Measurements from ENCODE around the gene MBOAT2.
"Not testable (repeated sequence)": the region's sequence is repeated elsewhere in the genome, so short reads cannot be mapped to it uniquely, and the experiment has no call there.

MBOAT2 gene

GRCh38 chr2:8938384-8938783, 65.1 kb downstream of the MBOAT2 start:
- DNase-seq = no peak

GRCh38 chr2:8935982-8936381, 67.5 kb downstream of the MBOAT2 start:
- no peak for DNase-seq

GRCh38 chr2:8934338-8934737, 69.1 kb downstream of the MBOAT2 start:
- DNase-seq = no peak

GRCh38 chr2:8932702-8933101, 70.8 kb downstream of the MBOAT2 start:
- DNase-seq = no peak

DNA sequence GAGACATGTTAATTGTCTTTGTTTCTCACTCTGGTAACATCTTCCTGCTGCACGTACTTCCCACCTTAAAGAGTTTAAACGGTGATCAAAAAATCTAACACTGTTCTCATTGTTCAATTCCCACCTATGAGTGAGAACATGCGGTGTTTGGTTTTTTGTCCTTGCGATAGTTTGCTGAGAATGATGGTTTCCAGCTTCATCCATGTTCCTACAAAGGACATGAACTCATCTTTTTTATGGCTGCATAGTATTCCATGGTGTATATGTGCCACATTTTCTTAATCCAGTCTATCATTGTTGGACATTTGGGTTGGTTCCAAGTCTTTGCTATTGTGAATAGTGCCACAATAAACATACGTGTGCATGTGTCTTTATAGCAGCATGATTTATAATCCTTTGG, 73.3 kb downstream of the MBOAT2 start:
- DNase-seq = not testable (repeated sequence)

GRCh38 chr2:8929128-8929527, 74.4 kb downstream of the MBOAT2 start:
- no peak for DNase-seq

GRCh38 chr2:8927510-8928455, 75.7 kb downstream of the MBOAT2 start:
- DNase-seq = no peak

DNA sequence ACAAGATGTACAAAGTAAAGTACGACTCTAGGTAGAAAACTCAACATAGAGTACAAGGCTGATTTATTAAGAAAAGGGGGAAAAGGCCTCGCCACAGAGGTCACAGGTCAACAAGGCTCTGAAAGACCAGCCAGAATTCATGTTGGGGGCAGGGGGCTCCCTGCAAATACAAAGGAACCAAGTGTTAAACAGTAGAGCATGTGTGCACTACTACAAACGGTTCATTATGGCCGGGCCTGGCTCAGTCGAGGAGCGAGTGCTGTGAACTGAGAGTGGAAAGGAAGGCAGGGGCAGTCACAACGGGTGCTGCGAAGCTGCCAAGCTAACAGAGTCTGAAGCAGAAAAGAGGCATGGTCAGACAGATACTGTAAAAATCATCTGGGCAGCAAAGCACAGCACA, 77.1 kb downstream of the MBOAT2 start:
- DNase-seq = no peak

GRCh38 chr2:8925411-8925810, 78.1 kb downstream of the MBOAT2 start:
- DNase-seq = no peak

DNA sequence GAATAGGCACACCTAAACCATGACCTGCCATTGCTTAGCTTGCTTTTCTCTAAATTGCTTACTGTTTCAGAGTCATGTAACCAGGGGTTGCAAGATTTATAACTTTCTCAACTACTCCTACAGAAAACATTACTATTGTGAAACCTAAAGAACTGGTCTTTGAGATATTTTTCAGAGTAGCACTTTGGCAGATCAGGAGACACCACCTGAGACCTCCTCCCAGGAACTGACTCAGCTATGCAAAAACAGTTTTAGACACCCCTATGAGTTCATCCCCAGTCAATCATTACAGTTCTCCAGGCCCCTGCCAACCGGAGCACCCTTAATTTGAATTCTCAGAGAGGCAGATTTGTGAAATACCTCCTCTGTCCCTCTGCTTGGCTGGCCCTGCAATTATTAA, 80.3 kb downstream of the MBOAT2 start:
- no peak for DNase-seq

DNA sequence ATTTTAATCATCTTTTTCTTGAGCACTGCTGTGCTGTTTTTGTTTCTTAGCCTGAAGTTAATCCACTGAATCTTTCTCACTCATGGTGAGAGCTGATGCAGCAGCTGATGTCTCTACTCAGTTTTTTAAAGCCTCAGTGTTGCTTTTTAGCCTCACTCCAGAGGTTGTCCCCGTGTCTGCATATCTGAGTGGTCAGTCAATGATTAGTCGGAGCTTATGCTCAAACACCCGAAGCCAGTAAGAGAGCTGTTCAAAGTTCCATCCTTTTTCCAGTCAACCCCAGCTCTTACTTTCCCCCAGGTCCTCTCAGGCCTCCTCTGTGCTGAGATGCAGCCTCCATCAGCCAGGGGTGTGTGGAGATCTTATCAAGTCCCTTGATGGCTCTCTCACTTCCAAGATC, 81.1 kb downstream of the MBOAT2 start:
- no peak for DNase-seq

GRCh38 chr2:8918412-8918811, 85.1 kb downstream of the MBOAT2 start:
- DNase-seq = no peak

- no peak for DNase-seq
These were observed 87.5 kb downstream of the MBOAT2 start for GRCh38 chr2:8915941-8916340.

- not testable (repeated sequence) for DNase-seq
These were observed 89.7 kb downstream of the MBOAT2 start for GRCh38 chr2:8913767-8914166.

DNA sequence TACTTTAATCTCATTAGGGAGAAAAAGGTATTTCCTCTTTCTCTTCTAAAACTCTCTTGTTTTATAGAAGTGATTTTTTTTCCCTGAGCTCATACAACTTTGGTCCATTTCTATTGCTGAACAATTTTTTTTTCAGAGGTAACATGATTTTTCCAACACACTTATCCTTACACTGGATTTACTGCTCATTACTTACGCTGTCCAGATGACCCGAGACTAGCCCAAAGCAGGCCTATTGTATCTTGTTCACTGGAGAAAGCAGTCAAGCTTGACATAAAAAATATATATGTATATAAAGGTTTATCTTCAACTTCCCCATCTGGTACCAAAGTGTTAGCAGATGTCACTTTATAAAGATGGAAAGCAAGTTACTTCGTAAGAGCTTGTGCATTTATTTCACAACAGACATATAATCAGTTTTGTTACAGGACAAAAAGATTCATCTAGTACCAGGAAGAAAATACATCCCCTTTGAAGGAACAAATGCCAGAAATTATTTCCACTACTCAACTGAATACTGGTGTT, 95.7 kb downstream of the MBOAT2 start:
- DNase-seq = no peak

- DNase-seq = not testable (repeated sequence)
These were observed 99.6 kb downstream of the MBOAT2 start for GRCh38 chr2:8903924-8904323.

DNA sequence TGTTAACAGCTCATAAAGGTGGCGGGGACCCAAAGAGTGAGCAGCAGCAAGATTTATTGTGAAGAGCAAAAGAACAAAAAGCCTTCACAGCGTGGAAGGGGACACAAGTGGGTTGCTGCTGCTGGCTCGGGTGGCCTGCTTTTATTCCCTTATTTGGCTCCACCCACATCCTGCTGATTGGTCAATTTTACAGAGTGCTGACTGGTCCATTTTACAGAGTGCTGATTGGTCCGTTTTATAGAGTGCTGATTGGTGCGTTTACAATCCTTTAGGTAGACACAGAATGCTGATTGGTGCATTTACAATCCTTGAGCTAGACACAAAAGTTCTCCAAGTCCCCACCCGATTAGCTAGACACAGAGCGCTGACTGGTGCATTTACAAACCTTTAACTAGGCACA, 100.7 kb downstream of the MBOAT2 start:
- not testable (repeated sequence) for DNase-seq

GRCh38 chr2:8897206-8897605, 106.3 kb downstream of the MBOAT2 start:
- DNase-seq = not testable (repeated sequence)

GRCh38 chr2:8896671-8897070, 106.8 kb downstream of the MBOAT2 start:
- DNase-seq = not testable (repeated sequence)

- DNase-seq = not testable (repeated sequence)
These were observed 108.2 kb downstream of the MBOAT2 start for GRCh38 chr2:8895087-8895912.

DNA sequence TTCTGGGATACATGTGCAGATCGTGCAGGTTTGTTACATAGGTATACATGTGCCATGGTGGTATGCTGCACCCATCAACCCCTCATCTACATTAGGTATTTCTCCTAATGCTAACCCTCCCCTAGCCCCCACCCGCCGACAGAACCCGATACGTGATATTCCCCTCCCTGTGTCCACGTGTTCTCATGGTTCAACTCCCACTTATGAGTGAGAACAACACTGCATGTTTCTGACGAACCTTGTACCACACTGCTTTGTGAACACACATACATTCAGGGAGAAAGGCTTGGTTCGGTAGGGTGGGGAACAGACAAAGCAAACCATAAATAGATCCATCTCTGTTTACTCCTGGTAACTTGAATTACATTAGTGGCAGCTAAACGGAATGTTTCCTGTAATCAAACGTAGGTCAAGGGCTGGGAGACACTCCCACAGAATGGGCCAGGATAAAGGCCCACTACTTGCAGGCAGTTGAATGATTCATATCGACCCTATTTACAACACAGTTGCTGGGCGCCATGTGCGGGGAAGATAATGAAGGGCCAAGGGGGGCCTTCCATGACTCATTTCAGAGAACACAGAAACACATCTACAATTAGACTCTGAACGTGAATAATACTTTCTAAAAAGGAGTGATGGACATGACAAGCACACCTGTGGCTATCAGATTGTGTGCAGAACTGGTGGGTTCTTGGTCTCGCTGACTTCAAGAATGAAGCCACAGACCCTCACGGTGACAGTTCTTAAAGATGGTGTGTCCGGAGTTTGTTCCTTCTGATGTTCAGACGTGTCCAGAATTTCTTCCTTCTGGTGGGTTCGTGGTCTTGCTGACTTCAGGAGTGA, 109.3 kb downstream of the MBOAT2 start:
- DNase-seq = no peak

DNA sequence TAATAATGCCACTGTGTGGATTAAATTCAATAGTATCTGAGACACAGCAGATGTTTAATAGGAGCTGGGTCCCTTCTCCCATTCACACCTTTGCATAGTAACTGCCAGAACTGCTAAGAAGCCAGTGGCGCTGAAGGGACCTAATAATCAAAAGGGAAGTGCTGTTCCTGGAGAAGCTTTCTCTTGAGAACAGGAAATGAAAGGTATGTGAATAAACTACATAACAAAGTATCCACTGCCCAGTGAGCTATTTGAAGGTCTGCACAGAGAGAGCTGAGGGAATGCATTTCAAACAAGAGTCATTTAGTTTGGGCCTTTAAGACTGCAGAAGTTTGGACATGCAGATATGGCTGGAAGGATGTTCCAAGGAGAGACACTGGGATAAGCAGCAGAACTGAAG, 110.0 kb downstream of the MBOAT2 start:
- DNase-seq = no peak

DNA sequence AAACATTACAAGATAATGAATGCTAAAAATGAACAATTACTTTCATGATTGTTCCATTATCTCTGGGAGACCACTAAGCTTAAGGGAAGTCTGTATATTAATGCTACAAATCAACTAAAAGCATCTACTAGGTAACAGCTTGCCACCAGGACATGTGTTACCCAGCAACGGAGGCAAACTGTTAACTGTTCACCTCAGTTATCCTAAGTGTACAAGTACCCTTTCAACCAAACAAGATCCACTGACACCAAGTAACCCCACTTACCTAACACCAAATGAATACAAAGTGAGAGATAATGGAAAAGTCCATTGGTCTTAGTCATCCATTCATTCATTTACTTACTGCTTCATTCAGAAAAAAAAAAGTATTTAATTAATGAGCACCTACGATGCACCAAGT, 111.4 kb downstream of the MBOAT2 start:
- no peak for DNase-seq

Data from KG1 (cell line).